GM12874 (cell line): ENCODE data around the gene P4HTM.

Experiments used
- TF ChIP-seq, protein P1 (sequence below): IDR thresholded peaks from 2 replicates; pipeline ENCODE4 v1.5.1; 2011; ENCODE audit warnings: low read depth, mild to moderate bottlenecking, control low read depth, low read length, moderate library complexity; ENCODE audit not compliant: insufficient read depth

P4HTM gene

DNA sequence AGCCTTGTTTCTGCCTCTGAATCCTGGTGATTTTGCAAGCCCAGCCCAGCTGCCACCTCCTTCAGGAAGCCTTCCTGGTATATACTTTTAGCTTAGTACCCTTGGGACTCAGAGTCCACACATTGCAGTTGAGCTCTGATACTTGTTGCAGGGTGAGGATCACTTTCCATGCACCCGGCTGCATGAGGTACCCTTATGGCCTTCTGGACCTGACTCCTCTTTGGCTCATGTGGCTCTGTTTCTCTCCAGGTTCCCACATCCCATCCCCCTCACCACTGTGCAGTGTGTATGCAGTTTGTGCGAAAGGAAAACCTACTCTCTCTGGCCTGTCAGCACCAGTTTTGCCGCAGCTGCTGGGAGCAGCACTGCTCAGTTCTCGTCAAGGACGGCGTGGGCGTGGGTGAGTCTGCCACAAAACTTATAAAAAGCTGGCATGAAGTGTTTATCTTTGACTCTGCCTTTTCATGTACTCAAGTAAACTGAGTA is 23.1 kb upstream of the P4HTM start:
- TF ChIP-seq, protein P1, sequence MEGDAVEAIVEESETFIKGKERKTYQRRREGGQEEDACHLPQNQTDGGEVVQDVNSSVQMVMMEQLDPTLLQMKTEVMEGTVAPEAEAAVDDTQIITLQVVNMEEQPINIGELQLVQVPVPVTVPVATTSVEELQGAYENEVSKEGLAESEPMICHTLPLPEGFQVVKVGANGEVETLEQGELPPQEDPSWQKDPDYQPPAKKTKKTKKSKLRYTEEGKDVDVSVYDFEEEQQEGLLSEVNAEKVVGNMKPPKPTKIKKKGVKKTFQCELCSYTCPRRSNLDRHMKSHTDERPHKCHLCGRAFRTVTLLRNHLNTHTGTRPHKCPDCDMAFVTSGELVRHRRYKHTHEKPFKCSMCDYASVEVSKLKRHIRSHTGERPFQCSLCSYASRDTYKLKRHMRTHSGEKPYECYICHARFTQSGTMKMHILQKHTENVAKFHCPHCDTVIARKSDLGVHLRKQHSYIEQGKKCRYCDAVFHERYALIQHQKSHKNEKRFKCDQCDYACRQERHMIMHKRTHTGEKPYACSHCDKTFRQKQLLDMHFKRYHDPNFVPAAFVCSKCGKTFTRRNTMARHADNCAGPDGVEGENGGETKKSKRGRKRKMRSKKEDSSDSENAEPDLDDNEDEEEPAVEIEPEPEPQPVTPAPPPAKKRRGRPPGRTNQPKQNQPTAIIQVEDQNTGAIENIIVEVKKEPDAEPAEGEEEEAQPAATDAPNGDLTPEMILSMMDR: no peak

DNA sequence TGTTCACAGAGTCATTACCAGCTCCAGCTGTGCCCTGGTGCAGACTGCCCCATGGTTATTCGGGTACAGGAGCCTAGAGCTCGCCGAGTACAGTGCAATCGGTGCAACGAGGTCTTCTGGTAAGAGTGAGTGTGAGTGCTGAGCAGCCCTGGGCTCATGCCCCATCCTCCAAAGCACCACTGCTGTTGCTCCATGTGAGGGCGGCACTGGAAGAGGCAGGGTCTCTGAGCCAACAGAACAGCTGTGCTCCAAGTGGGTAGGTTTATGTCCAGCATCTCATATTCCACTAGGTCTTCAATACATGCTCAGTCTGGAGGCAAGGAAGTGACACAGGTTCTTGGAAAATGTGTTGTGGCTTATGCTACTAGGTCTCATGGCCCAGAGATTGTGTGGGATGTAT is 19.5 kb upstream of the P4HTM start:
- TF ChIP-seq, protein P1: no peak

DNA sequence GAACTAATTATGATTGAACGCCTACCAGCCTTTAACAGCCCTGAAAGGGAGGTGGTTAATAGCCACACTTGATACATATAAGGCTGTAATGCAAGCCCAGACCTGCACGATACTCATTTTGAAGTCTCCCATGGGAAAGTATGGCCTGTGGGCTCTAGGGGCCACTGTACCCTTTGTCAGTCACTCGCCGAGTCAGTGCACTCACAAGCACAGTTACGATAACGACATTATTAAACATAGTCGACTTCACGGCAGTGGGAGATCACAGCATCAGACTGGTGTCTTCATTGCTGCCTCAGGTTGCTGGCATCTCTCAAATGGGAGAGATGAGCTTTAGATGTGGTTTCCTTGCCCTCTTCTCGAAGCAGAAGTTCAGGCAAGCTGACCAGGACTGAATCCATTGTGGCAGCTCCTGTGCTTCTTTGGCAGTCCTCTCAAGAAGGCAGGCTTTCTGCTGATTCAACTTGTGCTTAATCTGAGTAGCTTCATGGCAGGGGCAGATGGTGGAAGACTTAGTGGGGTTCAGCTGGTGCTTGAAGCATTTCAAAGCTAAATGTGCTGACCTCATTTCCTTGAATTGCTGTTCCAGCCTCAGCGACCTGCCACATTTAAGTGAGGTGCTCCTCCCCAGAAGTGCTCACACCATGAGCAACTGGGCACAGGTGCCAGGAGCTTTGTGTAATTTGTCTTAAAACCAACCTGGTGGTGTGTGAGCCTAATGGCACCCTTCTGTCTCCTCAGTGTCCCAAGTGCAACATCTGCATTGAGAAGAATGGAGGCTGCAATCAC is 15.8 kb upstream of the P4HTM start:
- TF ChIP-seq, protein P1: no peak

DNA sequence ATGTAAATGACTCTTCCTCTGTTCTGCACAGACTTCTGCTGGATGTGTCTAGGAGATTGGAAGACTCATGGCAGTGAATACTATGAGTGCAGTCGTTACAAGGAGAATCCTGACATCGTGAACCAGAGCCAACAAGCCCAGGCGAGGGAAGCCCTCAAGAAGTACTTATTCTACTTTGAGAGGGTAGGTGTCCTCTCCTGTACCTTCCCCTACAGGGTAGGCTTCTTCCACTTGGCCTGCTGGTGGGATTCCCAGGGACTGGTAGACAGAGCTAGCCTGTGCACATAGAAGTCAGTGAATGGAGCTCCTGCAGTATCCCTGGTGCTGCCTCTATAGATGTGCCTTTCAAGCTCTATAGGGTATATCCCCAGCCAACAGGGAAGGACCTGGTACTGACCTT is 10.6 kb upstream of the P4HTM start:
- TF ChIP-seq, protein P1: no peak

DNA sequence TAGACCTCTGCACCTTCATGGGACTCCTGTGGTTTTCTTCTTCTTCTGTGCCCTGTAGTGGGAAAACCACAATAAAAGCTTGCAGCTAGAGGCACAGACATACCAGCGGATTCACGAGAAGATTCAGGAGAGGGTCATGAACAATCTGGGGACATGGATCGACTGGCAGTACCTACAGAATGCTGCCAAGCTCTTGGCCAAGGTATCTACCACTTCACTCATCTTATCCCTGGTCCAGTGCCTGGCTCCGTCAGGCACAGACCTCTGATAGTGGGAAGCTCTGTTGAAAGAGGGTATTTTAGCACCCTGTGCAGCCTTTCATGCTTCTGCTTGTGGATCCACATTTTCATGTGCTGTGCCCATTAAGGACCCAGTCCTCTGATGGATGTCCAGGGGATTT is 9.7 kb upstream of the P4HTM start:
- TF ChIP-seq, protein P1: no peak

DNA sequence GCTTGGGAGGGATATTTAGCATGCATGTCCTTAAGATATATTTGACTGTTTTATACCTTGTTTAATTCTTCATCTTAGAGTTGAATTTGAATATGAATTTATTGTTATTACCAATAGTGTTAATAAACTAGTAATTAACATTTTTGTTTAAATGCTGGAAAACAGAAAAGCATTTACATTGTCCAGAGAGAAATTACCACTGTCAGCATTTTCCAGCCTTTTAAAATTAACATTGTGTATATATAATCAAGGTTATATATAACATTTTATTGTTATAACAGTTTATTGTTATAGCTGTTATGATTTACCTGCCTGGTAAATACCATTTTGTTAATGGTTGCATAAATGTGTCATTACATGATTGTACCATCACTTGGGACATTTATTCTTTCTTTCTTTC is 8.0 kb upstream of the P4HTM start:
- TF ChIP-seq, protein P1: no peak

DNA sequence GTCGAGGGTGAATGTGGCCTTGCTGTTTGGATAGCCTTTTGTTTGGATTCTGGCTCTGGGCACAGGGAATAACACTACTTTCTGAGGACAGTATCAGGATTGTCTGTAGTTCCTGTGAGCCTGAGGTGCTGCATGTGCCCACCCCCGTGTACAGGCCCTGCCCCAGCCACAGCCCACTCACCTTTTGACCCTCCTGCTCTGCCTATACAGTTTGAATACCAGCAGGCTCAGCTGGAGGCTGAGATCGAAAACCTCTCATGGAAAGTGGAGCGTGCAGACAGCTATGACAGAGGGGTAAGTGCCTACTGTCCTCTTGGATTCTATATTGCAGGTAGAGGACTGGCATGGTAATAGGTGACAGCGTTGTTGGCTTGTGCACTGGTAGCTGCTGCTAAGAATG is 7.4 kb upstream of the P4HTM start:
- TF ChIP-seq, protein P1: no peak
